ENCODE data around the gene PCSK5.
A peak's percentile ranks its signal among the peaks of the same experiment; 100 is the strongest.

The PCSK5 gene

DNA sequence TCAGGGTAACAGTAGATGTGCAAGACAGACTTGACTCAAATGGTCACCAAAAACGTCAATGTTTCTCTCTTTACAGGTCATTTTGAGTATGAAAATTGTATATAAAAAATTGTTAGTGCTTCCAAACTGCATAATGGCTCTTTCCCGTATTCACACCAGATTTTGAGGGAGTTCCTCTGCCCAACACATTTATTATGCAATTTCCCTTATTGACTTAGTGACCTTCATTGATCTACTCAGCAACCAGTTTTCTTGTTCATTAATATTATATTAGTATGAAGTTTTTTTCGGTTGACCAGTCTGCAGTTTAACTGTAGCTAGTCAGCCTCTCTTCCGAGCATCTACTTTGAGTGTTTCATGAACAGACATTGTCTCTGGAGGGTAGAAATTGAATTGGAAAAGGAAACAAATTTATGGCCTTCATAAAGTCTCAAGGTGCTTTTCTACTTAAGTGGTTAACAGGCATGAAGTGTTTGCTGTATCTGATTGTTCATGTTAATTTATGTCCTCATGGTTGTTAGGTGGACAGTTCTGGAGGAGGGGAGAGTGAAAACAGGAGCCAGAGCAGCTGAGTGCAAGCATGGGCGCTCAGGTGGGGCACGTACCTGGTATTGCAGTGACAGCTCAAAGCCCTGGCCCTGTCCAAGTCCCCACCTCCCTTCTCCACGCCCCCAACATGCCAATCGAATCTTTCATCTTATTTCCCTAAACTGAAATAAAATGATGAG is 263.6 kb downstream of the PCSK5 start:
- DNase-seq, result no peak

DNA sequence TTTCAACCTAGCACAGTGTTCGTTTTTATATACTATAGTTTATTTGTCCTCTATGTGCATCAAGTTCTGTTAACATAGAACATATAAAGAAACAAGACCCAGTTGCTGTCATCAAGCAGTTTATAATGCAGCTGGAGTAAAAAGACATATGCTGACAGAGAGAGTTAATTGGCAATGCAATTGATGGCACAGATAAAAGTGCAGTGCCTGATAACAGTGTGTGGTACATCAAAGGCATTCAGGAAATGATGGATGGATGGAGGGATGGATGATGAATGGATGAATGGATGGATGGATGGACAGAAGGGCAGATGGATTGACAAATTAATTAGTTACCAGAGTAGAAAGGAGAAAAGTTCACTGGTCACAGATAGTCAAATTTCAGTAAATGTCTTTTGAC is 264.9 kb downstream of the PCSK5 start:
- no peak for DNase-seq

DNA sequence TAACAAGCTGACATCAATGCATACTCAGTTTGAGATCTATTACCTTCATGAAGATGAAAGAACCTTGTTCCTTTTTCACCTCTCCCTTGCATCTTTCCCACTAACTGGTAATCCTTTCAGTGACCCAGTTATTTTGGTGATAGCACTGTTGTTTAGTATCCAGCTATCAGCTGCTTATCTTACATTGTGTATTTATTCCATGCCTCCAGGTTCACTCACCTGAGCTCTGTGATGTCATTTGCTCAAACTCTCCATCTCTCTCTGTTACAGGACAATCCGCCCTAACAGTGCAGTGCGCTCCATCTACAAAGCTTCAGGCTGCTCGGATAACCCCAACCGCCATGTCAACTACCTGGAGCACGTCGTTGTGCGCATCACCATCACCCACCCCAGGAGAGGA is 268.2 kb downstream of the PCSK5 start:
- no peak for DNase-seq

DNA sequence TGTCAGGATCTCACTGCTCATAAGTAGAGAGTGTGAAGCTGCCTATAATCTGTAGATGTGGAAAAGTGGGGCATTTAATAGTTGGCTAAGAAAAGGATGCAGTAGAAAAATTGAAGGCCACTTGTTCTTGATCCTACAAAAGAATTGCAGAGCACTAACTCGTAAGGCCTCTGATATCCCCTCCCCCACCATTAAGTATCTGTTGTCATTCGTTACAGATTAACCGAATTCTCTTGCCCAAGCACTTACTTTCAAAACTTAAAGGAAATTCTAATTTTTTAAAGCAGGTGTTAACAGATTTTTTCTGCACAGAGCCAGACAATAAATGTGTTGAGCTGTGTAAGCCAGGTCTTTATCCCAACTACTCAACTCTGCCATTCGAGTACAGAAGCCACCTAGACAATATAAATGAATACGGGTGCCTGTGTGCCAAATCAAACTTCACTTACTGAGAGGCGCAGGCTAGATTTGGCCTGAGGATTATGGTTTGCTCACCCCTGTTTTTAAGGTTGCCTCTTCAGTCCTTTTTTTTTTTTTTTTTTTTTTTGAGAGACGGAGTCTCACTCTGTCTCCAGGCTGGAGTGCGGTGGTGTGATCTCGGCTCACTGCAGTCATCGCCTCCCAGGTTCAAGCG is 268.9 kb downstream of the PCSK5 start:
- no peak for DNase-seq

DNA sequence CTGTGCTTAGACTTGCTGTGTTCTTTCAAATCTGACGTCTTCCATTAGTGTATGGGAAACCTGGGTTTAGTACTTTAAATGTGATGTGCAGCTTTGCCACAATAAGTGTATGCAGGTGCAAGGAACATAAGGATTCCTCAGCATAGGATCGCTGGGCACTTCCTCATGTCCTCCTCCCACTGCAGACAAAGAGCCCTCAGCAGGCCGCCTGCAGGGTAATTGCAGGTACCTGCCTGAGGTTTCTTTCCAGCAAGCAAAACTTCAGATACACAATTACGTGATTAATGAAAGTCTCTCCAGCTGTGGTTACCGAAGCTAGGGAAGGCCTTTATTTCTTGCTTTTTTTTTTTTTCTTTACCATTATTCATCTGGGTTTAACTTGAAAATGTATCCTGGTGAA is 270.6 kb downstream of the PCSK5 start:
- DNase-seq, result no peak

DNA sequence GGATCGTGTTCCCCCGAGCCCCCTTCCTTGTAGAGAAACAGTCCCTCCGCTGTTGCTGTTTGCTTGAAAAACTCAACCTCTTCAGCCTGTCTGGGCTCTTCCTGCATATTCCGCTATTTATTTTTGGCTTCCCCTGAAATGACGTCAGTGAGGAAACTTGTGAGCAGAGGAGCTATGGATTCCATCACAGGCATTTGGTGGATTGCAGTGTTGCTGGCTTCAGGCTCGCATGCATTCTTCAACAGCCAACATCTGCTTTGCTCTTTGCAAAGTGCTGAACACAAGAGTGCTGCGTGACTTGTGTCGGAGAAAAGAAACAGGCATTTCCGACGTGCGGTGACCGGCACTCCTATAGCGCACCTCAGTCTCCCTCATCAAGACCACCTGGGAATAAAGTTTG is 271.1 kb downstream of the PCSK5 start:
- peak; percentile 81 for DNase-seq

DNA sequence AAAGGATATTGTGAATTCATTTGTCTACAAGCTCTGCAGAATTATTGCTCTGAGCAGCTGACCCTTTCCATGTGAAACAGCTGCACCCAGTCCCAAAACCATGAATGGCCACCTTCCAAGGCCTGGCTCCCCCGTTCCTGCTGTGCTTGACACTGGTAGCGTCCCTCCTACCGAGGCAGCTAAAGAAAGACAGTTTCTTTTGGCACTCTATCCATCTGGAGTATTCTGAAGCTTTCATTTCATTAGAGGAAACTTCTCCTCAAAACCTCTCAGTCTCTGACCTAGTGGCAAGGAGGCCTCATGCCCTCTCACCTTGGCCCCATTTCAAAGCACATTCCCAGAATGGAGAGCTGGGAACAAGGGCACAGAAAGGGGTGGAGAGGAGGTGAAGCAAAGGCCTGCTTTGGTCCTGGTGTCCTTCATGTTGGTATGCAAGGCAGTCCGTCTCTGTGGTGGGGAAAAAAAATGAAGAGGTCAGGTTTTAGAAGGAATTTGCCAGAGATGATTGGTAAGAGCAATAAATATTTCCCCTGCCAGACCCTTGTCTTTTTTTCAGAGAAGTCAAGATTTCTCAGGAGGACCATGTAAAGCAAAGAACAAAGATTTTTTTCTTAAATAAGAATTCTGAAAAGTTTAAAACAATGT is 271.7 kb downstream of the PCSK5 start:
- peak; percentile 51 for DNase-seq

DNA sequence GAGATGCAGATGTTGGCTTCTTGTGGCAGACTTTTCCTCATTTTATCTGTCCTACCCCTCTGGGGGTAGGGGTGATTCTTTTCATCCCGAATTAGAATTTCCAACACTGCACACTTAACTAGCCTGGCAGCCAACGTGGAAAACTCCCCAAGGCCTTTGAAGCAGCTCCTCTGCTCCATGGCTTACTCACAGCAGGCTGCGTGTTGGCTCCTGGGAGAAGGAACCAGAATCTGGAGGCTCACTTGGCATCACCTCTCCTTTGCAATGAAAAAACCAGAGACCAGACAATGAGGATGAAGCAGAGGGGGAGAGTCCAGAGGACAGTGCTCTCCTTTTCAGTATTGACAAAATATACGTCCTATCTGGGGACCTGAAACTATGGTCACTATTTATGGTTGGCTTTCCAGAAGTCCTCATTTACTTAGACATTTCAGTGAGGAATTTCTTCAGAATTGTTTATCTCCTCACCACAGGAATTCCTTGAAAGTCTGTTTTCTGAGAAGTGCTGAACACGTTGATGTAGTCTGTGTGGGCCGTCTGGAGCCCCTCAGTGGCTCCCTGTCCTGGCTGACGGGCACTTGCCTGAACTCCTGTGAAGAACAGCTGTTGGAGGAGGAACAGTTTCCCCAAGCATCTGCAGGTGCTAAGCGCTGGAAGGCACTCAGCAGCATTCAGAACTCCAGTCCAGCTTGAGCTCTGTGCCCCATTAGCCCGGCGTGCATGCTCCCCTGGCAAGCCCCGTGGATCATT is 272.5 kb downstream of the PCSK5 start:
- DNase-seq, result peak; percentile 68

DNA sequence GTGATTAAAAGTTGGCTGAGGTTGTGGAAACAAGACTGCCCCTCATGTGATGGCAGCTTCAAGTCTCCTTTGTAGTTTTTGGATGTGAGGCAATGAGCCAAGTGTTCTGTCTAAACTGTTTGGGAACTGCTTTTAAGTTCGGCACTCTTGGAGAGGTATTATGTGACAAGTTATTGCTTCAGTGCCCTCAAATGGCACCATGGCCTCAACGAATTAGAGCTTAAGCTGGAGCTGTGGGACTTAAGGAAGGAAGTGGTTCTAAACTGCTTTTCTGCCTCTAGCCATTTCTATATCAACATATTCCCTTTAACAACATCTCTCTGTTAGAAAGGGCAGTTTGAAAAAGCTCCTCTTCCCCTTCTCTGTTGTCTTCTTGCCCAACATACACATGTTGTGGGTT is 276.1 kb downstream of the PCSK5 start:
- DNase-seq, result no peak

DNA sequence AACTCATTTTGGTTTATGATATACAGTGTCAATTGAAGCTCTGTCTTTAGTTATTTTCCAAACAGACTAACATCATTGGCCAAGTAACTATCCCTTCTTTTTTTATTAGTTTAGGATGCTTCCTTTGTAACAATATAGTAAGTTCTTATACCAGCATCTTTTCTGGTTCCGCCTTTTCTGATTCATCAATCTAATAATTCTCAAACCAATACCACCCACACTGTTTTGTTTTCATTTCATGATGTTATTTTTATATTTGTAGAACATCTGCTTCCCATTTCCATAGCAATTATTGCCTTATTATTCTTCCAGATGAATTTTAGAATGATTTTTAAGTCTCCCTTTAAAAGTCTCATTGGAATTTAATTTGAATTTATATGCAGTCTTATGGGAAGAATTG is 285.7 kb downstream of the PCSK5 start:
- no peak for DNase-seq

DNA sequence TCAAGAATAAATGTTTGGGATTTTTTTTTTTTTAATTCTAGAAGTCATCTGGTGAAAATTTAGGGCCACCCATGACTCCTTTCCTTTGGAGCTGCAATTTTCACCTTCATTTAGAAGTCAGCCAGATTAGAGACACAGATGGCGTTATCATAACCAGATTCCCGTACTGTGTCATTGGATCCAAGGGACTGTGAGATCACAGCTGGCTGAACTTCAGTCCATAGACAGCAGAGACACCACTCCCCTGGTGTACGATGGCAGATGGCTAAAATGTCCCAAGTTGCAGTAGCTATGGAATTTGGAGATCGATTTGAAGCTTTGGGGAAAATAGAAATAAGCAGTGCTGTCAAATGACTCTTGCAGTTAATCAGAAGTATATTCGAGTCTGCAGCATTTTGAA is 287.5 kb downstream of the PCSK5 start:
- DNase-seq, result no peak

DNA sequence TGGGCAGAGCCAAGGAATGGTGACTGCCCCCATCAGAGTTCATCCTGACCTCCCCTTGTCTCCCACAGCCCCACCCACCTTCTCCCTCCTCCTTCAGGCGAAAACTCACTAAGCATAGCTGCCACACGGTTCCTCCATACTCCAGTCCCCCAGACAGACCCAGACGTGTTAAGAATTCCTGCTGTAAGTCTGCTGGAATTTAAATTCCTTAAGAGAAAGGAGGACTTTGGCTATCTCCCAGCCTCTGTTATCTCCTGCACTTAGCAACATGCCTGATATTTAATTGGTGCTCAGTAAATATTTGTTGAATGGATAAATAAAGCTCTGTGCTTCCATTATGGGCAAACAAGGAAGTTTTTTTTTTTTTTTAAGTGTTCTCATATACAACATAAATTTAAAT is 290.1 kb downstream of the PCSK5 start:
- no peak for DNase-seq

DNA sequence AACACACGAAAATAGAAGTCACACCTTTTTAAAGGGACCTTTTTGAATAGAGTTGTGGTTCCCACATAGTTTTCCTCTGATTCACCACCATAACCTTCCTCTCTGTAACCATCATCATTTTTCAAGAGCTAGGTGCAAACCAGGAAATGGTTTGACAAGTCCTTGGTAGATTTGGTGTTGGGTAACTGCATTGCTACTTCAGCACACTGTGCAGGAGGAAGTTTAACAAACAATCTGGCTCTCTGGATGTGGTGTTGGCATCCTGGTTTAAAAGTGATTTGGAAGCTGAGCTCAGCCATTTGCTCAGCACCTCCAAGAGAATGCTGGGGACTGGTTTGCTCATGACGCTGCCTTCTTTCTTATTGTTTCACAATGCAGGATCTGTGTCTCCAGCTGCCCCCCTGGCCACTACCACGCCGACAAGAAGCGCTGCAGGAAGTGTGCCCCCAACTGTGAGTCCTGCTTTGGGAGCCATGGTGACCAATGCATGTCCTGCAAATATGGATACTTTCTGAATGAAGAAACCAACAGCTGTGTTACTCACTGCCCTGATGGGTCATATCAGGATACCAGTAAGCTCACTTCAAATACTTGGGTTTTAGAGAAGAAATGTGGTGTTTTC is 290.7 kb downstream of the PCSK5 start:
- no peak for DNase-seq

DNA sequence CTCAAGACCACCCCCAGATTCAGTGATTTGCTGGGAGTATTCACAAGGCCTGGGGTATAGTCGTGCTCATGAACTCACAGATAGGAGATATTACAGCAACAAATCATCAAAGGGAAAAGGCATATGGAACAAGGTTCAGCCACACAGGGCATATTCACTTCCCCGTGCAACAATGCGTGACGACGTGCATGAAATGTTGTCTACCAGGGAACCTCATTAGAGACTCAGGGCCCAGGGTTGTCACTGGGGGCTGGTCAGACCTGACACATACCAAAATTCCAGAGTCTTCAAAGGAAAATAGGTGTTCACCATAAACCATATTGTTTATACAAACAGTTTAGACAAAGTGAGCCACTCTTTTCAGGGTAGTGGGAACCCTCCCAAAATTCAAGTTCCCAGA is 291.3 kb downstream of the PCSK5 start:
- DNase-seq, result no peak

DNA sequence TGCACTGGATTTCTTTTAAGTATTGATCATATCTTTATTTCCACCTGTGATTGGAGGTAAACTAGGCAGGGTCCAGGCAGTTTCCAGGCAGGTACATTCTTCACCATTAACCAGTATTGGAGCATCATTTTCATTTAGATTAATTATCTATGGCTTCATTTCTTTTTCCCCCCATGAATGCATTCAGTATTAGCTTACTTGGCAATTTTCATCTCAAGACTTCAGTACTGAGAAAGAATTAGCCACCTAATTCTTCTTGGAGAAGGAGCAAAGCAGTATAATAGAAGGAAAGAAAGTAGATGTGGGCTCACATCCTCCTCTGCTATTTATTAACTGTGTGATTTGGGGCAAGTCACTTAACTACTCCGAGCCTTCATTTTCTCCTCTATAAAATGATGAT is 295.0 kb downstream of the PCSK5 start:
- DNase-seq, result no peak

DNA sequence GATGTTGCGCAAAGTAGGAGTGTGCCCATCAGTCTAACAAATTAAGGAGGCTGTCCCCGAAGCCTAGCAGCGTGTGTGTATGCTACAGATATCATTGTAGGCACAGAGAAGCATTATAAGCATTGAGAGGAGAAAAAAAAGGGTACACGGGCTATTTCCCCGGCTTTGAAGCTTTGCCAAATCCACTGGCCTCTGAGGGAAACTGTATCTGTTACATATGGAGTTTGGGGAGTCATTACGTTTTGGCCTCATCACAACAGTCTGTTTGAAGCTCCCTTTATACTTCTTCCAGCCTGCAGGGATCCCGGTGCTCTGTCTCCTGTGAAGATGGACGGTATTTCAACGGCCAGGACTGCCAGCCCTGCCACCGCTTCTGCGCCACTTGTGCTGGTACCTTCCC is 297.8 kb downstream of the PCSK5 start:
- DNase-seq, result no peak

DNA sequence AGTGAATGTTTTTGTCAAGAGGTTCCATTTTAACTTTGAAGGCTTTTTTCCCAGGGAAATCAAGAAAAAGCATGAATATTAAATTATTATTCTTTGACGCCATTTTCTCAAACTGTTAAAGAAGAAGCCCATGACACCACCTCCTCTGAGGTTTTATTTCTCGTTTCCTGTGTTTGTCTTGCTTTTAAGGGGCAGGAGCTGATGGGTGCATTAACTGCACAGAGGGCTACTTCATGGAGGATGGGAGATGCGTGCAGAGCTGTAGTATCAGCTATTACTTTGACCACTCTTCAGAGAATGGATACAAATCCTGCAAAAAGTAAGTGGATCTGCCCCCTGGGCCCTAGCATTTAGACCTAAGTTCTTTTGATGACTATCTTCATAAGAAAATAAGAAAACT is 298.4 kb downstream of the PCSK5 start:
- no peak for DNase-seq

DNA sequence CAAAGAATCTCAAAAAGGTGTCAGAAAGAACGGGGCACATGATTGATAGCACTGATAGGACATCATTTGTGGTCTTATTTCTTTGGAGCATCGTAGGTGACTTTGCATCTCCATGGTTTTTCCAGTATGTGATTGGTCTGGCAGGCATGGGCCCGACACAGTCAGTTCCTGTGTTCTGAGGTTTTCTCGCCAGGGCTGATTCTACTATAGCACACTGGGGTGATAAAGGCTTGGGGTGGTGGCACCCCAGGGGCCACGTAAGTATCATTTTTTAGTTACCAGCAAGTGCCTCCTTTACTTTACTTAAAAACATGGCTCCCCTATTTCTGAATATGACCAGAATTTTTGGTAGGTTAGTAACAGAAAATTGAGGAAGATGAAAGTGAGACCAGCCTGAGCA is 301.0 kb downstream of the PCSK5 start:
- DNase-seq, result no peak

DNA sequence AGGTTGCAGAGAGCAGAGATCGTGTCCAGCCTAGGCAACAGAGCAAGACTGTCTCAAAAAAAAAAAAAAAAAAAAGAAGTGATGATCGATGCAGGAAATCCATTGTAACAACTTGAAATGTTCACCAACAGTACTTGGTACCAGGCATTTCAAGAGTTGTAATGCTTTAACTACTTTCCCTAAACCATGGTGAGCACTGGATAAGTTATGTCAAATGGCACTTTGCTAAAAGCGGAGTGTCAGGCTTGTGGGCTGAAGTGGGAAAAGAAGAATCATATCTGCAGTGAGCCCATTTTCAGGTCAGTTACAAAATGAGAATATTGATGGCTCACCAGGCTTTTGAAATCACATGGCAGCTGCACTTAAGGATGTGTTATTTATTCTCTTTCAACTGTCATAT is 301.5 kb downstream of the PCSK5 start:
- DNase-seq, result no peak

DNA sequence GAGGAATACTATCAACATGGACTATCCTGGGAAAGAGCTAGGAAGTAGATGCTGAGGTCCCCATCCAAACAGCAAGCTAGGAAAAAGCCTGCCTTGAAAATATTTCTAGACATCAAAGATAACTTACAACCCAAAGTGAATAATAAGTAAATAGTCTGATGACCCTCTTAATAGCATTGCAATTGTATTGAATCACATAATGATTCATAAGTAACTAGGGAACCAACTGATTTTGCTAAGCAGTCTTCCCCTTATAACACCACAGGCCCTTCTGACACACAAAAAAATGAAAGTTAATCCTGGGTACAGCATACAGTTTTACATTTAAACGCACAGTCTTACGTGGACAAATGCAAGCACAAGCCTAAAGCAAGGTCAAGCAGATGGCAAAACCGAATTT is 304.4 kb downstream of the PCSK5 start:
- no peak for DNase-seq

DNA sequence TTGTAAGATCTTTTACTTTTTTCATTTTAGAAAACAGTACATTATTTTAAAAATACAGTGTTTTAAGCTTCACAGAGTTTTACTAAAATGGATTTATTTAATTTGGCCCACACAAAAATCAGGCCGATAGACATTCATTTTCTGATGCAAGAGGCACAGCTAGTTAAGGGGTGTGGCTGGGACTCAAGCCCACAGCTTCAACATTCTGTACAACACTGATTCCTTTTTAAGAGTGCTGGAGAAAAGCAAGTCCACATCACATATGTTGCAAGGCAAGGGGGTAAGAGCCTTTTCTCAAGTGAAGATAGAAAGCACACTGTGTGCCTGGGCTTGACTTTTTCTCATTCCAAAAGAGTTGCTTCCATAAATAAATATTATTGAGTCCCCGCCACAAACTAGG is 307.9 kb downstream of the PCSK5 start:
- DNase-seq, result no peak

DNA sequence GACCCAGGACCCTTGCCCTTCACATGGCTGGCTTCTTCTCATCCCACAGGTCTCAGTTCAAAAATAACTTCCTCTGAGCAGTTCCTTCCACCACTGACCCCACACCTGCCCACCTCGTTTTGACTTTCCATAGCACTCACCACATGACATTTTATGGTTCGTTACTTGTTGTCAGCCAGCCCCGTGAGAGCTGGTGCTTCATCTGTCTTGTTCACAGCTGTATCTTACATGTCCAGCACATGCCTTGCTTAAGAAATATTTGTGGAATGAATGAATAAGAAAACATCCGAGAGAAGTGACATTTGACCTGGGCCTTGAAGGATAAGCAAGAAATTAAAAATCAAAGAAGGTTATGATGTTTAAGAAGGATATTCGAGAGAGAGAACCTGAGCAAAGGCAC is 309.8 kb downstream of the PCSK5 start:
- no peak for DNase-seq

DNA sequence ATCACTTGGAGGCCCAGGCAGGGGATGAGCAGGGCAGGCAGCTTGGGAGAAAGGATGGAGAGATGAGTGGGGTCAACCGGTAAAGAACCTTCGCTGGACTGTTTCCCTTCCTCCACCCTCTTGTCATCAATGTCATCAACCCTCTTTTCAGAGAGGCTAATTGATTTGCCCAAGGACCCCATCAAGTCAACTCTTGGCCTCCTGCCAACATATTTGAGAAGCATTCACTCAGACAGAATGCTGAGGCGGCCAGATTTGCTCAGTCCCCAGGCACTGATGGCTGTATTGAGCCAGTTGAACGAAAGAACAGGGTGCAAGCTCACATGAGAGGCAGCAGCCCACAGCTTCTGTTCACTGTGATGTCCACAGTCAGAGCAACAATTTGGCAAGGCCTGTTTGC is 310.3 kb downstream of the PCSK5 start:
- no peak for DNase-seq
